SK-N-MC (cell line): ENCODE results near the gene LIN54.
"Not testable (repeated sequence)": the region's sequence is repeated elsewhere in the genome, so short reads cannot be mapped to it uniquely, and the experiment has no call there.

Experiments
- DNase-seq: peaks from one replicate; pipeline ENCODE4 v3.0.0-alpha.2; 2011; ENCODE audit warnings: low read depth, low spot score
- H3K27ac ChIP-seq: fragments of 200-600 bp; sonication (generic); 2 replicates; pipeline ENCODE4 v1.5.1; 2016; ENCODE audit warnings: mixed run types
- H3K36me3 ChIP-seq: fragments of 200-600 bp; sonication (generic); 2 replicates; pipeline ENCODE4 v1.6.1; 2017; ENCODE audit warnings: antibody characterized with exemption, low read length, mixed read lengths; ENCODE audit not compliant: insufficient read depth
- H3K4me3 ChIP-seq: fragments of 200-600 bp; sonication (generic); 2 replicates; pipeline ENCODE4 v1.5.1; 2016
- H3K9ac ChIP-seq: fragments of 200-600 bp; sonication (generic); 2 replicates; pipeline ENCODE4 v1.8.0; 2017; ENCODE audit warnings: mixed run types, mixed read lengths; ENCODE audit not compliant: insufficient read length
- H3K9me3 ChIP-seq: fragments of 200-600 bp; sonication (generic); 2 replicates; pipeline ENCODE4 v1.6.1; 2017; ENCODE audit warnings: low read depth, mild to moderate bottlenecking, antibody characterized with exemption, low read length, moderate library complexity, mixed read lengths
- EZH2 ChIP-seq: fragments of 200-600 bp; sonication (generic); IDR thresholded peaks from one replicate; pipeline ENCODE4 v1.6.1; 2017; ENCODE audit warnings: antibody characterized with exemption
- FOXP2 ChIP-seq: optimal IDR thresholded peaks from 2 replicates; pipeline ENCODE3; 2011; ENCODE audit warnings: mild to moderate bottlenecking, moderate library complexity; ENCODE audit not compliant: insufficient read depth; ENCODE audit errors: extremely low read length, control extremely low read depth
- POLR2AphosphoS5 ChIP-seq: IDR thresholded peaks from 2 replicates; pipeline ENCODE4 v1.6.1; 2012; ENCODE audit warnings: mild to moderate bottlenecking, low read depth, low read length, borderline replicate concordance

LIN54 gene

DNA sequence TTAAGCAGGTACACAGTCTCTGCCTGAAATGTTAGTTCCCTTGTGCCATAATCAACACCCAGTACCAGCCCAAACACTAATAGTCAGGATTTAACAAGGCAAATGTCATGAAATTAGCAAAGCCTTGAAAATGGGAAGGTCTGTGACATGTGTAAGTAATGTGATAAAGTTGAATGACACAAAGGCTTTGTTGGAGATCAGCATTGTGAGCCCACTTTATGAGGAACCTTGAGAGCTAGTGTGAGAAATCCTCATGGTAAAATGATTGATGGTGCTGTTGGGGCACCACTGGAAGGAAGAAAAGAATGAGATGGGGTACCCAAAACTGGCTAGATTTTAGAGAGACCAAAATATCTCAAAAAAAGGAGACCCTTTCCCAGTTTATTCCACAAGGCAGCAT is 3.3 kb upstream of the LIN54 start:
- H3K36me3 ChIP-seq = no peaks in the 10 kb centered on the region
- no peak for DNase-seq
- TF ChIP-seq POLR2AphosphoS5 (no peak), EZH2 (no peak), FOXP2 (no peak)
- H3K27ac ChIP-seq = peak overlapping the region; percentile 84
- no peaks in the 10 kb centered on the region for H3K9me3 ChIP-seq
- H3K9ac ChIP-seq = no peak overlapping the region
- H3K4me3 ChIP-seq = peak overlapping the region; percentile 92

DNA sequence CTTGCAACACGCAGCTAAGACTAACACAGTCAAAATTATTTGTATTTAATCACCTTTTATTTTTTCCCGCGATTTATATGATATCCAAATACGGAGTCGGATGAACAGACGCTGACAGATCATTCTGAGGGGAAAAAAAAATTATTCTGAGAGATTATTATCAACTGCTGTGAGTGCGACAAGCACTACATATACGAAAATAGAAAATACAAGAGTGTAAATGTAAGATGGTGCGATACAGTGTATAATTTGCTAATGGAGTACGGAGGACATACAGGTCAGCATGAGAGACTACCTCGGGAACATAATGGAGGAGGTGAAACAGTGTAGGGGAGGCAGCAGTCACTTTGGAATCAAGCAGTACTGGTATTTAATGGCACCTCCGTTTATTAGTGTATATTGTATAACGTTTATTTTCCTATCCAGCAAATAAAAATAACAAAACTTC is 2.8 kb upstream of the LIN54 start:
- no peak for DNase-seq
- Histone ChIP-seq H3K27ac (peak overlapping the region; percentile 84), H3K36me3 (no peaks in the 10 kb centered on the region), H3K9ac (peak overlapping the region; percentile 82), H3K4me3 (peak overlapping the region; percentile 92), H3K9me3 (no peaks in the 10 kb centered on the region)
- TF ChIP-seq POLR2AphosphoS5 (no peak), FOXP2 (no peak)

DNA sequence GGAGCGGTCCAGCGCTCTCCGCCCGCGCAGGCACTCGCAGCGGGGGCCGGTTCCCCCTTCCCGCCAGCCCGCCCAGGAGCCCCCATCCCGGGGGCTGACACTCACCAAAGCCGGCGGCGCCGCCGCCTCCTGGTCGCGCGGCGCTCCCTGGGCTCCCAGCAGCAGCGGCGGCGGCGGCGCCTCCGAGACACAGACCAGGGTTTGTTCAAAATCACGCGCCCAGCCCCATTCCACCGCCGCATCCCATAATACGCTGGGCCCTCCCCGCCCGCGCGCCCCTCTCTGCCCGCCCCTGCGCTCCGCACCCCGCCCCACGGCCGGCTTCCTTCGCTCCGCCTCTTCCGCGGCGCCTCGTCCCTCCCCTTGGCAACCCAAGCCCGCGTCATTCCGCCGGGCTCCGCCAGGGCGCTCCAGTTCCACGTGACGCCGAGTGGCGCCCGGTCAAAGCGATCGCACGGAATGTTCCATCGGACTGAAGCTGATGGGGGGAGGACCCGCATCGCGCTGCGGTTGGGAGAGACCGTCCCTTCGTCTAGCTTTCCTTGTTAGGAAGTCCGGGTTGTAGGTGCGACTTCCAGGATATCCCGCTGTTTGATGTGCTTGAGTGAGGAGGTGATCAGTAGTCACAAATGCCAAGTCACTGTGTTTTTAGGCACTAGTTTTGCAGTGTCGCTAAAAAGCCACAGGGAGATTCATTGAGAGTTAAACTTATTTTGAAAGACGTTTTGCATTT is 2.2 kb upstream of the LIN54 start:
- peak; percentile 90 for DNase-seq
- Histone ChIP-seq H3K9me3 (no peaks in the 10 kb centered on the region), H3K9ac (peak overlapping the region; percentile 83), H3K4me3 (peak overlapping the region; percentile 92), H3K27ac (peak overlapping the region; percentile 84), H3K36me3 (no peaks in the 10 kb centered on the region)
- TF ChIP-seq FOXP2 = peak; percentile 47
- TF ChIP-seq POLR2AphosphoS5 = peak; percentile 85
- TF ChIP-seq EZH2 = no peak

DNA sequence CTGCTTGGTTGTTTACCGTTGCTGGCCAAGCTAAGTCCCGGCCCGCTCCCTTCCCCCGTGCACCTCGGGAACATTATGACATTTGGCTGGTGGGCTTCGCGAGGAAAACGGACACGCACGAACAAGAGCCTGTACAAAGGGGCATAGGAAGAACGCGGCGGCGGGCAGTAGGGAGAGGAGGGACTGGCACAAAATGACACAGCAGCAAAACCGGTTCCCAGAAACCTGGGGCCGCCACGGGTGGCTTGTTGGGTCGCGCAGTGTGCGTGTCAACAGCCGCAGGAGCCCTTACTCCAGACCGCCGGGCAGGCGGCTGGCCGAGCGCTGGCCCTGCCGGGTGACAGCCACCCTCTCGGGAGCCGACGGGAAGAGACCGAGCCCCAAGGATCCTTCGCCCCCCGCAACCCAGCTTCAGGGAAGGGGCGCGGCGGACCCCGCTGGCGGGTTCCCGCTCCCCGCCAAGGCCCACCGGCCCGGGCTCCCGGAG is 1.6 kb upstream of the LIN54 start:
- TF ChIP-seq EZH2 (no peak), FOXP2 (no peak), POLR2AphosphoS5 (no peak)
- Histone ChIP-seq H3K4me3 (peak overlapping the region; percentile 92), H3K9ac (peak overlapping the region; percentile 83), H3K9me3 (no peaks in the 10 kb centered on the region), H3K36me3 (no peaks in the 10 kb centered on the region), H3K27ac (peak overlapping the region; percentile 57)
- no peak for DNase-seq

DNA sequence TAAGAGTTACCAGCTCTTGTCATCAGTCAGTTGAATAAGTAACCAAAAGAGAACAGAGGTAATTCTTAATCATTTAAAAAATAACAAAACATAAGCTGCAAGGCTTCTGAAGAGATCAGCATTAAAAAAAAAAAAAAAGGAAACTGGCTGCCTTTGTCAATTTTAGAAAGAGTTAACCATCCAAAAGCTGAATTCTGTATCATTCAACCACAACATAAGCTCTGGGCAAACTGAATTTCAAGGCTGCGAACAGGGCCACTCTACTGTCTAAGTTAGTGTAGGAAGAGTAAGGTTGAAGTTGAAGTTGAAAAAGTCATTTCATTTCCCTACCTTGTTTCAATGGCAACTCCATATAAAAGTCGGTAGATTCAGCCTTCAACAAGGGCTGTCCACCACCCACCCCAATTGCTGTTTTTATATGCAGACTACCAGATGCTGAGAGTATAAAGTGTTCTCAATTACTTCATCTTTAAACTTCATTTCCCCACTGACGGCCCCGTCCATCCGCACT is 1.1 kb upstream of the LIN54 start:
- H3K27ac ChIP-seq = peak overlapping the region; percentile 57
- H3K9ac ChIP-seq = peak overlapping the region; percentile 83
- no peak for DNase-seq
- no peaks in the 10 kb centered on the region for H3K9me3 ChIP-seq
- H3K36me3 ChIP-seq = no peaks in the 10 kb centered on the region
- H3K4me3 ChIP-seq = peak overlapping the region; percentile 92
- TF ChIP-seq FOXP2 (no peak), POLR2AphosphoS5 (no peak), EZH2 (no peak)

DNA sequence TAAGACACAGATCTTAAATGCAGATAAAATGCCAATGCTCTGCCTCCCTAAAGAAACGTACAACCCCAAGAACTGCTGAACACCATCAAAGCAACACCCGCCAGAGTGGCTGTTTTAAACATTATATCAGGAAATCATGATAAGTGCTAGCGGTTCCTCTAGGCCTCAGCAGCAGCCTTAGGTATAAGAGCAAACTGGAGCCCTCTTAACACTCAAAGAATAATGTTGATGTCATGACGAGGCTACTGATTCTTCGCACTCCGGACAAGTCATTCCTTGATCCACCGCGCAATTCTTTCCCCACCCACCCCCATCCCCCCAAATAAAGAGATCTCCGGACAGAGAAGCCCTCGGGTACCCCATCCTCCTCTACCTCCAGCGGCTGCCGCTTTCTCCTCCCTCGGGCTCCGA is 507 bp downstream of the LIN54 start:
- H3K9ac ChIP-seq = peak overlapping the region; percentile 96
- no peaks in the 10 kb centered on the region for H3K9me3 ChIP-seq
- peak overlapping the region; percentile 77 for H3K27ac ChIP-seq
- H3K4me3 ChIP-seq = peak overlapping the region; percentile 92
- no peak for TF ChIP-seq FOXP2
- no peak for TF ChIP-seq EZH2
- no peak for TF ChIP-seq POLR2AphosphoS5
- no peaks in the 10 kb centered on the region for H3K36me3 ChIP-seq
- DNase-seq = no peak

DNA sequence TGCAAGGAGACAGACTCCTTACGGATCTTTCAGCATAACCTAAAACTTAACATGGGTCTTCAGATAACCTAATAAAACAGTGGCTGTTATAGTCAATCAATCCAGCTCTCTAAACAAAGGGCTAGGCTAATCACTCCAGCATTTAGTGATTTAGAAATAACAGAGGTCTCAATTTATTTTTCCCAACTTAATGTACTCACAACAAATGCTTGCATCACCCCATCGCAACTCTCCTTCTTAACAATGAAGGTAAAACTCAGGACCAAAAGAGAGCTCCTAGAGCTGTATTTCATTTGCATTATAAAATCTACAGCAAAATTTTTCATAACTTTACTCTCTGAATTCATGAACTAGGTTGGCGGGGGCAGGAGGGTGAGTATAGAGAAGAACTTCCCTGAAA is 1.1 kb downstream of the LIN54 start:
- Histone ChIP-seq H3K36me3 (no peaks in the 10 kb centered on the region), H3K9ac (peak overlapping the region; percentile 96), H3K9me3 (no peaks in the 10 kb centered on the region), H3K27ac (peak overlapping the region; percentile 77), H3K4me3 (peak overlapping the region; percentile 92)
- TF ChIP-seq EZH2 (no peak), FOXP2 (no peak), POLR2AphosphoS5 (no peak)
- DNase-seq = no peak

GRCh38 chr4:83003044-83003791 is 7.4 kb downstream of the LIN54 start:
- not testable (repeated sequence) for H3K9ac ChIP-seq, H3K27ac ChIP-seq, DNase-seq, H3K9me3 ChIP-seq, H3K36me3 ChIP-seq, H3K4me3 ChIP-seq
